NCI-H187 treated with DMSO at 0.1 percent for 48 hours (cell line): ENCODE data around the gene CLNK.

Source experiments
- DNase-seq: peaks from one replicate; lab custom pipeline; 2025; lab: John Stamatoyannopoulos, UW

Gene CLNK

DNA sequence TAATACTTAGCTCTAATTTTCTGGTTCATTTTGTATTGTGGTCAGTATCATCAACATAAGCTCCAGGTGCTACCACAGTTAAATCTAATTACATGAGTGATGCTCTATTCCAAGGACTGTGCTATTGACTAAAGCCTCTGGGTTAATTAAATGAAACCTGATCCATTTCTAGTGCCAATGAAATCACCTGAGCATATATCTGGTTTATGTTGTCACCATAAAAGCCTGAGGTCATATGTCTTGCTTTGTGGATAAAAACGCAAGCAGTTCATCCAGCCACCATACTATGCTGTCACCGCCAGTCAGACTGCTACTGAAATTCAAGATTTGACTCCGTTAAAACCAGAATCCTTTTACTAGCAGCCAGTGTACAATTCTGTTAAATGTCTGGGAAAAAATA, 163.1 kb downstream of the CLNK start:
- peak; percentile 24 for DNase-seq

DNA sequence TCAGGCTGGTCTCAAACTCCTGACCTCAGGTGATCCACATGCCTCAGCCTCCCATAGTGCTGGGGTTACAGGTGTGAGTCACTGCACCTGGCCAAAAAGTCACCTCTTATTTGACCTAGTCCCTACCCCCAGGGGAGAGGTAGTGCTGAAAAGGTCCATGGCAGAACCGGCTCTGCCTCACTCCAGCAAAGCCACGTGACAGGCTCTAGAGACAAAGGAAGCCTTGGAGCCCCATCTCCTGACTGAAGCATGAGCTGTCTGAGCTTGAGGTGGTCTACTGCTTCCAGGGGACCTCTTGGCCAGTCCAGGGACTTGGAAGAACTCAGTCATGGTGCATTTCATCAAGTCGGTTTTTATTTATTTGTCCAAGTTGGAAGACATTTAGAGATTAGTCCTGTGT, 174.8 kb downstream of the CLNK start:
- no peak for DNase-seq

DNA sequence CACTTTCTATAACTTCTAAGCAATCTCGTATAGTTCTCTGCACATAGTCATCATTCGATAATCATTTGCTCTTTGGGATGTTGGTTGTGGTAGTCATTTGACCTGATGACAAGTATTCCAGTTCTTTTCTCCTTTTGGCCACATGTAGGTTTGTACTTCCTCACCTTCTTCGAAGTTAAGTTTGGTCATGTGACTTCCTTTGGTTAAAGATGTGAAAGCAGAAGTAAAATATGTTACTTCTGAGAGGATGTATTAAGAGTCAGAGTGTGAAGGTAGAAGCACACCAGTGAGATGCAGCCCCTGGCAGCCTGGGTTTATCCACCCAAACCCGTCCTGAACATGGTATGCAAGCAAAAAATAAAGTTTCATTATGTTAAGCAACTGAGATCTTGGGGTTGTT, 178.5 kb downstream of the CLNK start:
- no peak for DNase-seq

DNA sequence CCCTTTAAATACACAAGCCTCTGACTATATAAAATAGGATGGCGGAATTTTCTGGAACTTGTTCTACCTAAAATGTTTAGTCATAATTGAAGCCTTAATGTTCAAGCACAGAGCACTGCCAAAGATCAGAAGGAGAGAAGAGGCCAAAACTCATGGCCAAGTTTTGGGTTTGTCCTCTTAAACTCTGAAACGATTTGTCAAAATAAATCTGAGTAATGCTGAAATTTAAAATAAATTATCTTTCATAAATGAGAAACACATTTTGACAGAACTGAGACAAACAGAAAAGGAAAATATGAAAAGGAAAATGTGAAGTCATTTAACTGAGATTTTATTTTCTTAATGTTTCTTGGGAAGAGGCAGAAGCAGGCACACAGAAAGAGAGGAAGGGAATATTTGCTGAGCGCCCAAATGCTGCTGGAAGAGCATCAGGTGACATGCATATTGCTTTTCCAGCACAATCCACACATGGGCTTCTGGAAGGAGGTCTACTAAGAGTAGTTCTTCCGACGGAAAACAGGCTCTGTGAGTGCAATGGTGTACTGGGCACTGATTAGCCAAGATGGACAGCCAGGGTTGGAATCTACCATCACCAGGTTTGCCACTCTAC, 179.9 kb downstream of the CLNK start:
- DNase-seq: no peak

DNA sequence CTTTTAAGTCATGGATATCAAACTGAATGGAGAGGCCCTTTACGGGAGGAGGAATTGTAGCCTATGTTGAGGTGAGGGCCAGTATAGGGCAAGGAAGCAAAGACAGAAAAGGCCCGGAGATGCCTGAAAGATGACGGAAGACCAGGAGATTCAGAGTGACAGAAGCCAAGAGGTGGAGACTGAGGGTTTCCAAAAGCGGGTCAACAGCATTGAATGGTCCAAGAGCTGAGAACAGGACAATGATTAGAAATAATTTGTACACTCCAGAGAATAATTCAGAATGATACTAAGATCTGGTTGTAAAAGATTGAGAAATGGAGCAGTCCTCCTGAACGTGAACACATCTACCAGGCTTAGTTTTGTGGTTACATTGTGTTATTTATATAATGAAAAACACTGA, 181.9 kb downstream of the CLNK start:
- DNase-seq: no peak

DNA sequence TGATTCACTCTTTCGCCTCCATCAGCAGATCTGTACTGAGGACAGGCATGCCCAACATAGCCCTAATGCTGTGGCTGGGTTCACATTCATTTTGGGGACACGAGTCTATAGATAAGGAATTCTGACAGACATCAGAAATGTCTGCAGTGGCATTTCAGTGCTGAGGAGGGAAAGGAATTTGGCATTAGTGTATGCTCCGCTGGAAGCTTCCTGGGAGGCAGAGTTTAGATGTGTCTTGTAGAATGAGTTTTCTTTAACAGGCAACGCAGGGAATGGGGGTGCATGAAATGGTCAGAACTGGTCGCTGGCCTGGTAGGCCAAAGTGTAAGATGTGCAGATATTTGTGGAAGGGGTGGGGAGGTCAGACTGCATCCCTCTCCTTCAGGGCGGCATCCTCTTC, 183.8 kb downstream of the CLNK start:
- no peak for DNase-seq

DNA sequence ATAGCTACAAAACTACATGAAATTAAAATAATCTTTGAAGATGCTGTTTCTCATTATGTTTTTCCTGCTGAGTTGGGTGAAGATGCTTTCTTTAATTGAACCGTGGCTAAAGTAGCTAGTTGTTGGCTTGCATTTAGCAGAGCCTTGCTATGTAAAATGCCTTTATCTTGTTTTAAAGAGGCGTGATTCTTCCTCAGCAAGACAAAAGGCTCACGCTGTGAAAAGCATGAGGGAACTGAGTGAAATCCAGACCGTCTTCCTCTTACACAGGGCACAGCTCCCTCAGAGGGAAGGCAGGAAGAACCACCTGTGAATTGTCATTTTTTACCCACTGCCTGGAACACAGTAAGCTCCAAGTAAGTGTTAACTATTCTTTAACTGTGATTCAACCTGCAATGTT, 188.4 kb downstream of the CLNK start:
- no peak for DNase-seq

DNA sequence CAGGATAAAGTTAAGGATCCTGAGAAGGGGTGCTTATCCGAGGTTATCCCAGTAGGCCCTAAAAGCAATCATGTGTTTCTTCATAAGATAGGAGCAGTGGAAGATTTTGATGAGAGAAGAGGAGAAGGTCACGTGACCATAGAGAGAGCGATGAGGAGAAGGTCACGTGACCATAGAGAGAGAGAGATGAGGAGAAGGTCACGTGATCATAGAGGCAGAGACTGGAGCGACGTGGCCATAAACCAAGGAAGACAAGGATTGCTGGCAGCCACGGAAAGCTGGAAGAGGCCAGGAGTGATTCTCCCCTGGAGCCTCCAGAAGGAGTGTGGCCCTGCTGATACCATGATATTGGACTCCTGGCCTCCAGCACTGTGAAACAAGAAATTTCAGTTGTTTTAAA, 188.9 kb downstream of the CLNK start:
- DNase-seq: no peak

DNA sequence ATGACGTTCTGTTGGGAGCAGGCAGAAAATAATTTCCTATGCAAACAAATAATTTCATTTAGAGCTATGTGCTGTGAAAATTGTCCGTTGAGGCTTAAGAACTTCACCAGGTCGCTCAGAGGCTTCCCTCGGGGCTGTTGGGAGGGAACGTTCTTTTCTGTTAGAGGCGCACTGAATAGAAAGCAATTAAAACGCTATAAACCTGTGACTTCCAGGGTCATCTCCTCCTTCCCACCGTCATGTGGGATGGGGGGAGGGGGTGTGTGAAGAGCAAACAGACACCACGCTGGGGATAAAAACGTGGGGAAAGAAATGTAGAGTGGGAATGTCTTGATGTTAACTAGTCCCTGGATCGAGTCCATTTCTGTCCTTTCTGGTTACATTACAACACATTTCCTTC, 192.1 kb downstream of the CLNK start:
- DNase-seq: no peak

DNA sequence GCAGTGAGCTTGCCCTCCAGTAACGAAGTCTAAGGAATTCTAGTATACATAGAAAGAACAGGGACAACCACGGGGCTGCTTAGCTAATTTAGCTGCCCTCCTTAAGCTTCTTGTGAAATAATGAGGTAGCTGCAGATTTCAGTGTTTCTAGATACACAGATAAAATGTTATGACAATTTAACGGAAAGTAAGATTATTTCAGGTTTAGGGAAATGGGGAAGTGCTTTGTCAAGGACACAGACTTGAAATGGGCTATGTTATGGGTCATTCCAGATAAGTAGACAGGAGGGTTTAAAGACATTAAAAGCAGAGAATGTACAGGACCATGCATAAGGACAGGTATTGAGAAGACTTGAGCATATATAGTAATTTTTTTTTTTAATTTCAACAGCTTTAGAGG, 193.2 kb downstream of the CLNK start:
- DNase-seq: no peak

DNA sequence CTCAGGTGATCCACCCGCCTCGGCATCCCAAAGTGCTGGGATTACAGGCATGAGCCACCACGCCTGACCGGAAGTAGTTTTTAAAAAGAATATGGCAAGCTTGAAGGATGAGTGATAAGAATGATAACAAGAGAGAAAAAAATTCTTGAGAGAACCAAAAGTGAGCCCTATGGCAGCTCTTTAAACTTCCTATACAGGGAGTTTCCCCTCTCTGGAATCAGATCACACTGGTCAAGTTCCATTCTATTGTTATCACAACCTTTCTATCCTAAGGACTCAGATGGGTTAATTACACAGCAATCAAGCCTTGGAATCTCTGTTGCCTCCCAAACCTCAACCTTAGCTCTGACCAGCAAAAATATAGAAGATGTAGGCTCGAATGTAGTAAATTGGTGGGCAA, 193.6 kb downstream of the CLNK start:
- no peak for DNase-seq

DNA sequence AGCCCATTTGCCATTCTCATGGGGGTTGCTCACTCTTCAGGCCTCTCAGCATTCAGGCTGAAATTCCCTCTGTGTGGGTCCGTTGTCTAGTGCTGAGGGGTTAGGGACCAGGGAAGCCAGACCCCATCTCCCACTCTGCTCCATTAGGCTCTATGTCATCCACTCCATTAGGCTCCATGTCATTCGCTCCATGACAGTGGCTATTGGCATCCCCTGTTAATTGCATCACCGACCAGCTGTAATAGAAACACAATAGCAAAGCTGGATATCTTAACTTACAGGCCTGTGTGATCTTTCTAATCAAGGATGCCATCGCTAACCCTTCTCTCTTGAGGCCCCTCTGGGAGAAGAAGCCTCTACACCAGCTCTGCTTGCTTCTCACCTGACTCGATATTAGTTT, 201.7 kb downstream of the CLNK start:
- DNase-seq: no peak

DNA sequence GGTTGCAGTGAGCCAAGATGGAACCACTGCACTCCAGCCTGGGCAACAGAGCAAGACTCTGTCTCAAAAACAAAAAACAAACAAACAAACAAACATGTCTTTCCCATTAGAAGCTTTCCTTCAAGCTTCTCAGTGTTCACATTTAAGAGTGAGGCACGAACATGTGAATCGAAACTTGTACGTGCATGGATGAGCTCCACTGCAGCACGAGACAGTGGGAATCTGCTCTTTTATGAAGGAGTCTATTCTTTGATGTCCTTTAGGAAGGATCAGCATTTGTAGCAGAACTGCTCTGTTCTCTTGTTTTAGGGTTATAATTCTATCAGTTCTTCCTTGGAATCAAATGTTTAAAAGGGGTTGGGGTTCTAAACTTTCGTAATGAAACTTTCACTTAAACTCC, 204.0 kb downstream of the CLNK start:
- no peak for DNase-seq

DNA sequence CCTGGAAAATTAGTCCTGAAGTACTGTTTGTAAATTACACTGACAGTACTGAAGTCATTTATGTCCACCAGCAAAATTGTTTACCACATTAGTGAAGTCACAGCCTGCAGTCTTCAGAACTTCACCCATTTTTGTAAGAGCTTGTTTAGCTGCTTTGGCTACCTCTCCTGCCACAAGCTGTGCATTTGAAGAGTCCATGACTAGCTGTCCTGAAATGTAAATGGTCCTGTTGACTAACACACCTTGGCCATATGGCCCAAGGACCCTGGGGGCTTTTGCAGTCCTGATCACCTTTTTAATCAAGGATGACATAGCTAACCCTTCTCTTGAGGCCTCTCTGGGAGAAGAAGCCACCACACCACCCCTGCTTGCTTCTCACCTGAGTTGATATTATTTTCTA, 205.9 kb downstream of the CLNK start:
- no peak for DNase-seq

DNA sequence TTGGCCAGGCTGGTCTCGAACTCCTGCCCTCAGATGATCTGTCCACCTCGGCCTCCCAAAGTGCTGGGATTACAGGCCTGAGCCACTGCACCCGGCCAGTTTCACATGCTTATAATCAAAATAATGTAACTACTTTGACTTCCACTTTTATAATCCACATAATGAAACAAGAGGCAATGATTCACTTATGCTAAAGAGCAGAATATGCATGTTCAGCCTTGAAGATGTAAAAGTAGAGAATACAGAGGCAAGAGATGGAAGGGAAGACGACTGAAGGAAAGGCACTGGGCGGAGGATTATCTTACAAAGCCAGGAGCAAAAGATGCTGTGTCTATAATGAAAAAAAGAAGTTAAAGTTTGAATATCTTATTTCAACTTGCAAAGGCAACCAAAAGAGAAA, 214.1 kb downstream of the CLNK start:
- no peak for DNase-seq

DNA sequence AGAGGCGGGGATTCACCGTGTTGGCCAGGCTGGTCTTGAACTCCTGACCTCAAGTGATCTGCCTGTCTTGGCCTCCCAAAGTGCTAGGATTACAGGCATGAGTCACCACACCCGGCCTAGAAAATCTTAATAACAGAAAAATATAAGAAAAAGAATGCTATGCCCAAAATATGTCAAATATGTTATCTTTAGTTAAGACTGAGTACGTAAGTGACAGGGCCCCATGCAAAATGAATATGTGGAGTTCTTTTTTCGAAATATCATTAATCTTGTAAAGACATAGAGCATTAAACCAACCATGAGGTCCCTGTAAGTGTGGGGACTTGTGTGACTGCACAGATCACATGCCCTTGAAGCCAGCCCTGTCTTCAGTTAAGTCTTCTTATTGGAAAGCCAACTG, 218.4 kb downstream of the CLNK start:
- DNase-seq: no peak

DNA sequence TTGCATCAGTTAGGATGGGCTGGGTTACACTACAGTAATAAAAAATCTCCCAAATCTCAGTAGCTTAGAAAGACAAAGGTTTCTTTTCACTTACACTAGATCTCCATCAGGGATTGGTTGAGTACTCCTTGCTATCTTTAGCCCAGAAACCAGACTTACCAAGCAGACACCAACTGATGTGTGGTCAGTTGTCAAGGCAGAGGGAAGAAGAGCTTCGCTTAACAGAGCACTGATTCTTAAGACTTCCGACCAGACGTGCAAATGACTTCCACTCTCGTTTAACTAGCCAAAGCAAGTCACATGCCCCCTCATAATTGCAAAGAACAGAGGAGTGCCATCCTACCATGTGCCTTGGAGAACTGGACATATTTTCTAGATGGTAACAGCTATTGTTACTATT, 221.7 kb downstream of the CLNK start:
- no peak for DNase-seq

DNA sequence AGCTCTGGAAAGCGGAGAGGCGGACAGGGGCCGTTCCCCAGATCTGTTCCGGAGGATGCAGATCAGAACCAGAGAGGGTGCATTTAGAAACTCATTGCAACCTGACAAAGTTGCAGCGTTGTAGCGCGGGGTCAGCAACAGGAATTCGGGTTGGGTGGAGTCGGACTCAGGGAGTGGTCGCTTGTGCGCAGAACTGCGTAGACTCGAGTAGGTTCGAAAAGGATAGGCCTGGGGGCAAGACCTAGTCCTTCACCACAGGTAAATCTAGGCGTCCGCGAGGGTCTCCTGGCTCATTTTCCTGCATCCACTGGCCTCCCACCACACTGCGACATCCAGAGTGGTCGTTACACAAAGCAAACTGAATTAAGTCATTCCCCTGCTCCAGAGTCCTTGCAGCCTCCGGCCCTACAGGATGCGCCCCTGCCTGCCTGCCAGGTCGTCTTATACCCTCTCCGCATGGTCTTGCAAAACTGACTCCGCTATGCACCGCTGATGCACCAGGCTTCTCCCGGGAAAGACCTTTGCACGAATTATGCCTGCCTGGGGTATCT, 222.6 kb downstream of the CLNK start:
- DNase-seq: no peak

DNA sequence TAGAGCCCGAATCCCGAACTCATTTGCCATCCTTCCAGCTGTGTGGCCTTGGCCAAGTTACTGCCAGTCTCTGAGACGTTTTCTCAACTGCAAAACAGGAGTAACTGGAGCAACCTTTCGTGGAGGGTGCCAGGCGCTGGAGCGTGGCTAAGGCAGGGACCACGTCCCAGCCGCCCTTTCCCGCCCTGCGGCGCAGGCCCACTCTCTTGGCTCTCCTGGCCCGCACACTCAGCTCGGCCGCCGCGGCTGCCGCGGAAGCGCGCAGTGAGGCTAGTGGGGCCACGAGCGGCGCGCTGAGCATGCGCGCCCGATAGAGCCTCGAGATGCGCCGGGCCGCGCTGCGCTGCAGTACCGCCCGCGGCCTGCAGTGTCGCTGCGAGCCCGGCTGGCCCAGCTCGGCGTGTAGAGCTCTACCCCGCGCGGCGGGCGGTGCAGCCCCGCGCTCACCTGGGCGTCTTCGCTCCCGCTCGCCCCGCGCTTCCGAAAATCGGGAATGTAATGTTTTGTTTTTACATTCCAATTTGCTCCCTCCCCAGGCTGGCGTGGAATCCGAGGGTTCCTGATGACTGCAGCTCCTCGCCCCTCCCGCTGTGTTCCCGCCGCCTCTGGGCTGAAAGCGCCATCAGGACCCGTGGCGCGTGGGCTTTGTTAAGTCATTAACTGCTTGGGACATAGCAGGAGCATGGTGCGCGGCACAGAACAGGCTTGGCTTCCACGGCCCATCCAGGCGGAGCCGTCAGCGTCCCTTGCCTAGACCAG, 223.3 kb downstream of the CLNK start:
- DNase-seq: no peak

DNA sequence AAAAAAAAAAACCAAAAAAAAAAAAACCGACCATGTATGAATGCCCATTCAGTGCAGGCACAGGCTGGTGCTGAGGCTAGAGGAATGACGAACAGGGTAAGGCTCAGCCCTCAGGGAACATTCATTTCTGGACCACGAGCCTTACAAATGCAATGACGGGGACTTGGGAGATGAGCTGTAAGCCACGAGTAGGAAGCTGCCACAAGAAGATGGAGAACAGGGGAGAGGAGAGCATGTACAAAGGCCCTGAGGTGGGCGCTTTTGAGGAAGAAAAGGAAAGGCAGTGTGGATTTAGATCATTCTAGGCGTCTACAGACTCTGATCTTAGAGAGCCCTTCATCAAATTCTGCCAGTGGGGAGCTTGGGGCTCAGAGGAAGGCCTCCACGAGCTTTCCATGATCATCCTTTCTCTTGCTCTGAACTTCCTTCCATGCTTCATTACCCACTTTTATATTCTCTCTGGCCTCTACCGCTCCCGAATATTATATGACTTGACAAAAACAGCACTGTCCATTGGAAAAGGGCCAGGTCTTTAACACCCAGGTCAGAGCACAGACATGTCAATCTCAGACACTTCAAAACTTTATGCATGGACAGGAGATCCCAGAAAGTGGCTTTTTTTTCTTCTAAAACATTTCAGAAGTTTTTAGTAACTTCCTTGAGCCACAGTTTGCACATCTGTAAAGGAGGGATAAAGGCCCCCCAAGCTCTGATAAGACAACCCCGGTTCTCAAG, 224.1 kb downstream of the CLNK start:
- no peak for DNase-seq

DNA sequence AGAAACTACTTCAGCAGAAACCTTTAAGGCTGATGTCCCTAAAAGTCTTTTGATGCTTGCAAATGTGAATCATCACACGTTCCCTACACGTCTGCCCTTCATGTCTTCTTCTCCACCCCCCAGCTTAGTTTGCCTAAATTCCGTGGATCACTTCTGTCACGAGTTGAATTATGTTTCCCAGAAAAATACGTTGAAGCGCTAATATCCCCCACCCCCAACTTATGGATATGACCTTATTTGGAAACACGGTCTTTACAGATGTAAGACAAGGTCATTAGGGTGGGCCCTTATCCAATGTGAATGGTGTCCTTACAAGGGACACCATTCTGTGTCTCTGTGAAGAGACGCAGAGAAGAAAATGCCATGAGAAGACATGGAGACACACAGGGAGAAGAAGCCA, 225.3 kb downstream of the CLNK start:
- no peak for DNase-seq

DNA sequence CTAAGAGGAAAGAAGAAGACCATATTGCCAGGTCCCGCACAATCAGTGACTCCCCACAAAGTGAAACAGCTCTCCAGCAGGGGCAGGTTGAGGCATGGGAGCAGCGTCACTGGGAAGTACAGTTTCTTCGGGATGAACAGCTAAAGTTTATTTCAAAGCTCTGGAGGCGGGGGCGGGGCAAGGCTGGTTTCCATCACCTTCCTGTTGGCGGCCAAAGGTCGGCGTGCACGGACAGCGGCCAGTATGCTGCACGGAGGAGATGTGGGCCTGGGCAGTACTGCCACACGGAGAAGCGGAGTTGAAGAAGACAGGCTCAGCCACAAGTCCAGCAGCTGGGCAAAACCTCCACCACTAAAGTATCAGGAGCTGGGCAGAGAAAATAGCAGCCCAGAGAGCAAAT, 226.4 kb downstream of the CLNK start:
- no peak for DNase-seq

DNA sequence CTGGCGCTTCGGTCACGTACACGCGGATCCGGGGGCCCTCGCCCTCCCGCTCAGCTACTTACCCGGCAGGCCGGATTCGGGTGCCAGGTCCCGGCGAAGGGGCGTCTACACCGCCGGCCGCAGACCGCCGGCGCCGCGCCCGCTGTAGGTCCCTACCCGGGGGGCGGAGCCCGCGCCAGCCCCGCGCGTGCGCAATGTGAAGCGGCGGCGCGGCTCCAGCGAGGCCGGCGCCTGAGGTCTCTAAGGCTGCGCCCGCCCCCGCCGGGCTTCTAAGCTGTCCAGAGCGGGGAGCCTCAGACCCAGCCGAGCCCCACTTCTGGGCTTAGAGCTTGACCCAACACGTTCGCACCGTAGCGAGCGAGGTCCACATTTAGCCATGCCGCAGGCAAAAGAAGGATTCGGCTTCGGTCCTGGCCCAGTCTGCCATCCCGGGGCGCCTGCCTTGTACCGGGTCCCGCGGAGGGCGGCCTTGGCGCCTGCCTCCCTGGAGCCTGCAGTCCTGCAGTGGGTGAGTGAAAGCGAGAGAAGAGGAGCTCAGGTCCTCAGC, 227.2 kb downstream of the CLNK start, which contains the start of gene ZNF518B:
Gene ZNF518B (minus strand): TSS at position 172 of the 547 bp plus-strand sequence. CDS start 11,098 bp downstream, outside the sequence.
- no peak for DNase-seq
